HepG2 (cell line): ENCODE results near the gene BCAN. TPM values are rescaled to one million over a fixed set of nuclear protein-coding genes. Genes with fewer than 3 reads are reported as not detected.

ENCODE experiments used
- FOXP1 ChIP-seq, 2 experiments: fragments of 450-650 bp in 1 of 2; IDR thresholded peaks; 2 replicates each; pipeline ENCODE4 v1.6.1; 2017 to 2018; ENCODE audit warnings: antibody characterized with exemption in 1 of 2
- HIVEP1 ChIP-seq: sonication (generic); formaldehyde crosslinking; IDR thresholded peaks from 2 replicates; pipeline ENCODE4 v1.4.0; 2020; ENCODE audit warnings: mild to moderate bottlenecking, missing genetic modification reagents
- KDM6A ChIP-seq: IDR thresholded peaks from 2 replicates; pipeline ENCODE4 v1.6.1; 2016; ENCODE audit warnings: low read depth
- MAFF ChIP-seq: IDR thresholded peaks from 2 replicates; pipeline ENCODE4 v1.6.1; 2011; ENCODE audit warnings: low read depth, low read length, improper control_type of control experiment
- MED1 ChIP-seq: sonication (generic); formaldehyde crosslinking; IDR thresholded peaks from 2 replicates; pipeline ENCODE4 v1.4.0; 2020; ENCODE audit warnings: missing genetic modification reagents
- RBM39 ChIP-seq: fragments of 200-400 bp; formaldehyde crosslinking; IDR thresholded peaks from one replicate; pipeline ENCODE4 v1.6.1; 2018; ENCODE audit warnings: antibody characterized with exemption, mild to moderate bottlenecking, low read depth, low read length; ENCODE audit not compliant: poor library complexity, severe bottlenecking
- RNF2 ChIP-seq: fragments of 450-650 bp; conservative IDR thresholded peaks from 2 replicates; pipeline ENCODE4 v1.6.1; 2016; ENCODE audit warnings: low read depth
- SALL1 ChIP-seq: sonication (generic); formaldehyde crosslinking; IDR thresholded peaks from 2 replicates; pipeline ENCODE4 v1.8.0; 2022; ENCODE audit warnings: mild to moderate bottlenecking, missing genetic modification reagents
- SMARCC2 ChIP-seq: fragments of 450-650 bp; IDR thresholded peaks from 2 replicates; pipeline ENCODE4 v1.6.1; 2017; ENCODE audit warnings: antibody characterized with exemption, mild to moderate bottlenecking
- TBX2 ChIP-seq: sonication (generic); formaldehyde crosslinking; IDR thresholded peaks from 2 replicates; pipeline ENCODE4 v1.5.0; 2020; ENCODE audit warnings: missing genetic modification reagents, mild to moderate bottlenecking, borderline replicate concordance
- ZMYM3 ChIP-seq: sonication (generic); formaldehyde crosslinking; IDR thresholded peaks from 2 replicates; pipeline ENCODE4 v1.5.1; 2020; ENCODE audit warnings: mild to moderate bottlenecking, missing genetic modification reagents
- ZNF101 ChIP-seq: sonication (generic); formaldehyde crosslinking; IDR thresholded peaks from 2 replicates; pipeline ENCODE4 v1.4.0; 2020; ENCODE audit warnings: mild to moderate bottlenecking, low read depth, missing genetic modification reagents, borderline replicate concordance
- ZNF12 ChIP-seq: sonication (generic); formaldehyde crosslinking; IDR thresholded peaks from 2 replicates; pipeline ENCODE4 v1.5.0; 2020; ENCODE audit warnings: missing genetic modification reagents
- ZNF782 ChIP-seq: sonication (generic); formaldehyde crosslinking; IDR thresholded peaks from 2 replicates; pipeline ENCODE4 v1.4.0; 2020; ENCODE audit warnings: missing genetic modification reagents, mild to moderate bottlenecking, borderline replicate concordance
- ZNF788 ChIP-seq: sonication (generic); formaldehyde crosslinking; IDR thresholded peaks from 2 replicates; pipeline ENCODE4 v1.5.0; 2020; ENCODE audit warnings: mild to moderate bottlenecking, missing genetic modification reagents, borderline replicate concordance
- polyA plus RNA-seq, 8 experiments: library from polyadenylated mRNA; depleted of rRNA in 3 of 8; stranded (reverse) in 7 of 8; unstranded in 1 of 8; fragments of >200 nt; fragmentation: Illumina TruSeq in 4 of 8; extraction: Trizol in 4 of 8; gene quantifications; 2 replicates each; pipeline versions ENCODE4 v1.2.1 to v1.2.3, GENCODE V29; 2011 to 2016; ENCODE audit warnings: low read depth in 4 of 8, missing spikeins in 1 of 8, mixed read lengths in 1 of 8; ENCODE audit not compliant: insufficient read depth in 1 of 8
- total RNA-seq, 5 experiments: library from RNA; depleted of rRNA; stranded (reverse); fragments of >200 nt; fragmentation: Illumina TruSeq; extraction: Trizol; gene quantifications; 2 replicates each; pipeline ENCODE4 v1.2.3, GENCODE V29; 2016; ENCODE audit warnings: low read depth in 1 of 5
- TF ChIP-seq, protein P1 (sequence below): sonication (generic); formaldehyde crosslinking; conservative IDR thresholded peaks from 2 replicates; pipeline ENCODE4 v1.8.0; 2022; ENCODE audit warnings: mild to moderate bottlenecking, moderate library complexity, missing genetic modification reagents
- TF ChIP-seq, protein P2 (sequence below): sonication (generic); formaldehyde crosslinking; IDR thresholded peaks from 2 replicates; pipeline ENCODE4 v1.5.0; 2020; ENCODE audit warnings: mild to moderate bottlenecking, missing genetic modification reagents
- TF ChIP-seq, protein P3 (sequence below): sonication (generic); formaldehyde crosslinking; IDR thresholded peaks from 2 replicates; pipeline ENCODE4 v1.5.0; 2020; ENCODE audit warnings: missing genetic modification reagents
- TF ChIP-seq, protein P4 (sequence below): sonication (generic); formaldehyde crosslinking; IDR thresholded peaks from 2 replicates; pipeline ENCODE4 v1.4.0; 2020; ENCODE audit warnings: mild to moderate bottlenecking, missing genetic modification reagents
- TF ChIP-seq, protein P5 (sequence below): sonication (generic); formaldehyde crosslinking; IDR thresholded peaks from 2 replicates; pipeline ENCODE4 v1.4.0; 2020; ENCODE audit warnings: mild to moderate bottlenecking, low read depth, missing genetic modification reagents
- TF ChIP-seq, protein P6 (sequence below): sonication (generic); IDR thresholded peaks from 2 replicates; pipeline ENCODE4 v1.6.1; 2016; ENCODE audit warnings: low read depth, borderline replicate concordance

BCAN gene
- total and polyA plus RNA-seq, 2 of the 13 experiments (the other 11 are each of a cell fraction or from before 2014, with no cell fraction given) = not detected

DNA sequence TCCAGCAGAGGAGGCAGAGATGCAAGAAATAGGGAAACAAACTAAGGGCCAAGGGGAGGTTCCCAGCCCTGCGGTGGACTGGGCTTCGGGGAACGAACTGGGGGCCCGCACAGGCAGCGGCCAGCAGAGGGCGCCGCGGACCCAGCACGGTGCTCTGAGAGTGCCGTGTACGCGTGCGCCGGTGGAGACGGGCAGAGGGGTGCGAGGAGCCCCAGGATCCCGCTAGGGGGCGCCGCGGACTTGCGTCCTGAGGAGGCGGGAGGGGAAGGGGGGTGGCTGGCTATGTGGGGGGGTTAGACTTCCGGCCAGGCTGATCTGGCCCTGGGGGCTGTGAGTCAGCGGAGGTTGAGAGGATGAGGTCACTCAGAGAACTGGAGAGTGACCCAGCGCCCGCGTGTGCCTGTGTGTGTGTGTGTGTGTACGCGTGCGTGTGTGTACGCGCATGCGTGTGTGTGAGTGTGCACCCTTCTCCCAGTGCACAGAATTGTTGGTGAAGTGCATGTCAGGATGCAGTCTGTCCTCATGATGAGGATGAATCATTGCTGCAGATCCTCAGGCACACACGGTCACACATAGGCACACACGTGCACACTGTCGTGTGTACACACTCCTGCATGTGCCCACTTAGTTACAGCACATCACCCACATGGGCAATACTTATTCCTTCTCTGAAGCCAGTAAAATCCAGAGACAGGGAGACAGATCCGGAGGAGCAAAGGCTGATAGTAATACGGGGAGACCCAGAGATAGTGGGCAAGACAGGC, 18.3 kb downstream of the BCAN start (continued):
- TF ChIP-seq SMARCC2 (no peak), SALL1 (CRISPR knock-in tag) (peak; percentile 77), RBM39 (peak; percentile 41), ZNF12 (CRISPR knock-in tag) (no peak), HIVEP1 (CRISPR knock-in tag) (no peak; the same call in 1 of the 2 replicates), ZMYM3 (CRISPR knock-in tag) (peak; percentile 29; the same call in 1 of the 2 replicates), FOXP1 (IDR thresholded peaks at IDR 0.05) (no peak), FOXP1 (CRISPR knock-in tag; IDR thresholded peaks at IDR 0.05) (no peak), MAFF (no peak), ZNF788 (peak; percentile 23; the same call in 1 of the 2 replicates), MED1 (CRISPR knock-in tag) (peak; percentile 91), KDM6A (CRISPR knock-in tag) (no peak), RNF2 (0 out of 2 replicates have a peak, but pooled peaks have one; percentile 63), ZNF101 (no peak), ZNF782 (CRISPR knock-in tag) (no peak), TBX2 (CRISPR knock-in tag) (no peak)
- TF ChIP-seq, protein P1, sequence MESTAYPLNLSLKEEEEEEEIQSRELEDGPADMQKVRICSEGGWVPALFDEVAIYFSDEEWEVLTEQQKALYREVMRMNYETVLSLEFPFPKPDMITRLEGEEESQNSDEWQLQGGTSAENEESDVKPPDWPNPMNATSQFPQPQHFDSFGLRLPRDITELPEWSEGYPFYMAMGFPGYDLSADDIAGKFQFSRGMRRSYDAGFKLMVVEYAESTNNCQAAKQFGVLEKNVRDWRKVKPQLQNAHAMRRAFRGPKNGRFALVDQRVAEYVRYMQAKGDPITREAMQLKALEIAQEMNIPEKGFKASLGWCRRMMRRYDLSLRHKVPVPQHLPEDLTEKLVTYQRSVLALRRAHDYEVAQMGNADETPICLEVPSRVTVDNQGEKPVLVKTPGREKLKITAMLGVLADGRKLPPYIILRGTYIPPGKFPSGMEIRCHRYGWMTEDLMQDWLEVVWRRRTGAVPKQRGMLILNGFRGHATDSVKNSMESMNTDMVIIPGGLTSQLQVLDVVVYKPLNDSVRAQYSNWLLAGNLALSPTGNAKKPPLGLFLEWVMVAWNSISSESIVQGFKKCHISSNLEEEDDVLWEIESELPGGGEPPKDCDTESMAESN (CRISPR knock-in tag) = peak; percentile 77; the same call in 1 of the 2 replicates
- TF ChIP-seq, protein P2, sequence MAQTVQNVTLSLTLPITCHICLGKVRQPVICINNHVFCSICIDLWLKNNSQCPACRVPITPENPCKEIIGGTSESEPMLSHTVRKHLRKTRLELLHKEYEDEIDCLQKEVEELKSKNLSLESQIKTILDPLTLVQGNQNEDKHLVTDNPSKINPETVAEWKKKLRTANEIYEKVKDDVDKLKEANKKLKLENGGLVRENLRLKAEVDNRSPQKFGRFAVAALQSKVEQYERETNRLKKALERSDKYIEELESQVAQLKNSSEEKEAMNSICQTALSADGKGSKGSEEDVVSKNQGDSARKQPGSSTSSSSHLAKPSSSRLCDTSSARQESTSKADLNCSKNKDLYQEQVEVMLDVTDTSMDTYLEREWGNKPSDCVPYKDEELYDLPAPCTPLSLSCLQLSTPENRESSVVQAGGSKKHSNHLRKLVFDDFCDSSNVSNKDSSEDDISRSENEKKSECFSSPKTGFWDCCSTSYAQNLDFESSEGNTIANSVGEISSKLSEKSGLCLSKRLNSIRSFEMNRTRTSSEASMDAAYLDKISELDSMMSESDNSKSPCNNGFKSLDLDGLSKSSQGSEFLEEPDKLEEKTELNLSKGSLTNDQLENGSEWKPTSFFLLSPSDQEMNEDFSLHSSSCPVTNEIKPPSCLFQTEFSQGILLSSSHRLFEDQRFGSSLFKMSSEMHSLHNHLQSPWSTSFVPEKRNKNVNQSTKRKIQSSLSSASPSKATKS (CRISPR knock-in tag) = no peak
- TF ChIP-seq, protein P3, sequence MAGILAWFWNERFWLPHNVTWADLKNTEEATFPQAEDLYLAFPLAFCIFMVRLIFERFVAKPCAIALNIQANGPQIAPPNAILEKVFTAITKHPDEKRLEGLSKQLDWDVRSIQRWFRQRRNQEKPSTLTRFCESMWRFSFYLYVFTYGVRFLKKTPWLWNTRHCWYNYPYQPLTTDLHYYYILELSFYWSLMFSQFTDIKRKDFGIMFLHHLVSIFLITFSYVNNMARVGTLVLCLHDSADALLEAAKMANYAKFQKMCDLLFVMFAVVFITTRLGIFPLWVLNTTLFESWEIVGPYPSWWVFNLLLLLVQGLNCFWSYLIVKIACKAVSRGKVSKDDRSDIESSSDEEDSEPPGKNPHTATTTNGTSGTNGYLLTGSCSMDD (CRISPR knock-in tag) = no peak
- TF ChIP-seq, protein P4, sequence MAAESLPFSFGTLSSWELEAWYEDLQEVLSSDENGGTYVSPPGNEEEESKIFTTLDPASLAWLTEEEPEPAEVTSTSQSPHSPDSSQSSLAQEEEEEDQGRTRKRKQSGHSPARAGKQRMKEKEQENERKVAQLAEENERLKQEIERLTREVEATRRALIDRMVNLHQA (CRISPR knock-in tag) = peak; percentile 72; the same call in 1 of the 2 replicates
- TF ChIP-seq, protein P5, sequence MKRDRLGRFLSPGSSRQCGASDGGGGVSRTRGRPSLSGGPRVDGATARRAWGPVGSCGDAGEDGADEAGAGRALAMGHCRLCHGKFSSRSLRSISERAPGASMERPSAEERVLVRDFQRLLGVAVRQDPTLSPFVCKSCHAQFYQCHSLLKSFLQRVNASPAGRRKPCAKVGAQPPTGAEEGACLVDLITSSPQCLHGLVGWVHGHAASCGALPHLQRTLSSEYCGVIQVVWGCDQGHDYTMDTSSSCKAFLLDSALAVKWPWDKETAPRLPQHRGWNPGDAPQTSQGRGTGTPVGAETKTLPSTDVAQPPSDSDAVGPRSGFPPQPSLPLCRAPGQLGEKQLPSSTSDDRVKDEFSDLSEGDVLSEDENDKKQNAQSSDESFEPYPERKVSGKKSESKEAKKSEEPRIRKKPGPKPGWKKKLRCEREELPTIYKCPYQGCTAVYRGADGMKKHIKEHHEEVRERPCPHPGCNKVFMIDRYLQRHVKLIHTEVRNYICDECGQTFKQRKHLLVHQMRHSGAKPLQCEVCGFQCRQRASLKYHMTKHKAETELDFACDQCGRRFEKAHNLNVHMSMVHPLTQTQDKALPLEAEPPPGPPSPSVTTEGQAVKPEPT (CRISPR knock-in tag) = no peak; the same call in 1 of the 2 replicates
- TF ChIP-seq, protein P6, sequence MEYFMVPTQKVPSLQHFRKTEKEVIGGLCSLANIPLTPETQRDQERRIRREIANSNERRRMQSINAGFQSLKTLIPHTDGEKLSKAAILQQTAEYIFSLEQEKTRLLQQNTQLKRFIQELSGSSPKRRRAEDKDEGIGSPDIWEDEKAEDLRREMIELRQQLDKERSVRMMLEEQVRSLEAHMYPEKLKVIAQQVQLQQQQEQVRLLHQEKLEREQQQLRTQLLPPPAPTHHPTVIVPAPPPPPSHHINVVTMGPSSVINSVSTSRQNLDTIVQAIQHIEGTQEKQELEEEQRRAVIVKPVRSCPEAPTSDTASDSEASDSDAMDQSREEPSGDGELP = peak; percentile 46; the same call in 1 of the 2 replicates
